GM12878 (cell line): Measurements from ENCODE around the gene SMPD3. TPM values are rescaled to one million over a fixed set of nuclear protein-coding genes. Genes with fewer than 3 reads are reported as not detected.

Source experiments
- ATAC-seq: fragments of 200-7000 bp; cut with Tn5 transposase; 3 replicates; pipeline ENCODE4 v1.9.1; 2020; ENCODE audit warnings: mild to moderate bottlenecking, moderate library complexity
- BruUV-seq: library from RNA; stranded (reverse); fragments of 400-500 nt; replicated peaks from 2 replicates; lab custom pipeline; 2021; lab: Mats Ljungman, UMichigan
- CTCF ChIA-PET: fragments of 300-600 bp; sonication (Branson Sonifier 250); formaldehyde crosslinking; extraction: SDS; loops from one replicate; lab custom pipeline; 2021; ENCODE audit warnings: inconsistent platforms; lab: Yijun Ruan, JAX
- POLR2A ChIA-PET: fragments of 350-600 bp; formaldehyde crosslinking; extraction: SDS; loops from one replicate; lab custom pipeline; 2021; ENCODE audit warnings: inconsistent platforms; lab: Charles Lee
- RAD21 ChIA-PET: fragments of 300-600 bp; sonication (Branson Sonifier 250); formaldehyde crosslinking; loops from one replicate; lab custom pipeline; 2023; ENCODE audit warnings: antibody characterized with exemption; ENCODE audit not compliant: unreplicated experiment; lab: Charles Lee
- SMC1A ChIA-PET: fragments of 300-600 bp; sonication (Branson Sonifier 250); formaldehyde crosslinking; loops from one replicate; lab custom pipeline; 2023; ENCODE audit not compliant: unreplicated experiment, uncharacterized antibody; lab: Charles Lee
- DNase-seq: peaks from one replicate; pipeline ENCODE4 v3.0.0-alpha.2; 2011; ENCODE audit warnings: low read depth, low spot score
- FAIRE-seq: peaks from 3 replicates; lab custom pipeline; 2011; peaks lifted over from hg19 to GRCh38; lab: Jason Lieb, UNC
- H2AFZ ChIP-seq: 2 replicates; pipeline ENCODE4 v1.6.0; 2011; ENCODE audit warnings: low read depth, low read length, control low read depth; ENCODE audit not compliant: control insufficient read depth
- H3K27ac ChIP-seq: 2 replicates; pipeline ENCODE4 v1.5.1; 2011; ENCODE audit warnings: control low read depth; ENCODE audit not compliant: control insufficient read depth, insufficient read depth
- H3K27me3 ChIP-seq, 2 experiments: replicated peaks in 1 of 2; 2 replicates each; pipeline versions ENCODE4 v1.6.0 to v1.6.1; 2011; ENCODE audit warnings: low read length in 1 of 2; ENCODE audit not compliant: control insufficient read depth in 2 of 2, insufficient read depth in 2 of 2
- H3K36me3 ChIP-seq, 2 experiments: 2 replicates each; pipeline ENCODE4 v1.5.1; 2011; ENCODE audit warnings: low read length in 1 of 2; ENCODE audit not compliant: control insufficient read depth in 2 of 2, insufficient read depth in 2 of 2
- H3K4me1 ChIP-seq: 2 replicates; pipeline ENCODE4 v1.6.1; 2011; ENCODE audit warnings: mild to moderate bottlenecking, low read length, moderate library complexity, mixed read lengths; ENCODE audit not compliant: control insufficient read depth, insufficient read depth
- H3K4me2 ChIP-seq: 2 replicates; pipeline ENCODE4 v1.6.0; 2011; ENCODE audit warnings: control low read depth; ENCODE audit not compliant: control insufficient read depth, insufficient read depth
- H3K4me3 ChIP-seq: fragments of 200-600 bp; sonication (generic); 2 replicates; pipeline ENCODE4 v1.5.1; 2016
- H3K79me2 ChIP-seq: 2 replicates; pipeline ENCODE4 v1.6.0; 2011; ENCODE audit warnings: low read length; ENCODE audit not compliant: control insufficient read depth, insufficient read depth
- H3K9ac ChIP-seq: 2 replicates; pipeline ENCODE4 v1.8.0; 2011; ENCODE audit warnings: low read length, control low read depth, mixed read lengths; ENCODE audit not compliant: control insufficient read depth, insufficient read depth
- H3K9me3 ChIP-seq: replicated peaks from 3 replicates; pipeline ENCODE4 v1.5.1; 2011; ENCODE audit warnings: mild to moderate bottlenecking, low read length; ENCODE audit not compliant: control insufficient read depth, insufficient read depth
- H4K20me1 ChIP-seq: 2 replicates; pipeline ENCODE4 v1.6.0; 2011; ENCODE audit not compliant: control insufficient read depth, insufficient read depth
- BACH1 ChIP-seq: fragments of 450-650 bp; IDR thresholded peaks from 2 replicates; pipeline ENCODE4 v1.6.1; 2017; ENCODE audit warnings: mild to moderate bottlenecking, borderline replicate concordance
- CBFB ChIP-seq: IDR thresholded peaks from 2 replicates; pipeline ENCODE4 v1.6.1; 2016; ENCODE audit warnings: antibody characterized with exemption, low read depth
- CHD4 ChIP-seq: fragments of 200-600 bp; sonication (generic); IDR thresholded peaks from 2 replicates; pipeline ENCODE4 v1.6.1; 2016; ENCODE audit warnings: mild to moderate bottlenecking
- CREB1 ChIP-seq: IDR thresholded peaks from 2 replicates; pipeline ENCODE4 v1.6.1; 2012; ENCODE audit warnings: low read depth, mild to moderate bottlenecking, inconsistent platforms
- E2F8 ChIP-seq: fragments of 450-650 bp; IDR thresholded peaks from 2 replicates; pipeline ENCODE4 v1.6.1; 2018; ENCODE audit warnings: mild to moderate bottlenecking, low read depth, moderate library complexity; ENCODE audit not compliant: partially characterized antibody
- GABPA ChIP-seq: IDR thresholded peaks from 2 replicates; pipeline ENCODE4 v1.6.1; 2014; ENCODE audit warnings: antibody characterized with exemption, low read depth, mild to moderate bottlenecking, inconsistent platforms
- JUNB ChIP-seq: IDR thresholded peaks from 2 replicates; pipeline ENCODE4 v1.6.1; 2016; ENCODE audit warnings: antibody characterized with exemption, mild to moderate bottlenecking
- KDM1A ChIP-seq: fragments of 200-600 bp; sonication (generic); IDR thresholded peaks from 2 replicates; pipeline ENCODE4 v1.6.1; 2016; ENCODE audit warnings: borderline replicate concordance
- KLF5 ChIP-seq: fragments of 450-650 bp; IDR thresholded peaks from 2 replicates; pipeline ENCODE4 v1.6.1; 2014; ENCODE audit warnings: mild to moderate bottlenecking; ENCODE audit not compliant: partially characterized antibody
- LARP7 ChIP-seq: fragments of 450-650 bp; IDR thresholded peaks from 2 replicates; pipeline ENCODE4 v1.6.1; 2017; ENCODE audit warnings: mild to moderate bottlenecking
- NFYB ChIP-seq: IDR thresholded peaks from 2 replicates; pipeline ENCODE4 v1.6.1; 2011; ENCODE audit warnings: low read depth, mild to moderate bottlenecking, low read length, improper control_type of control experiment, moderate library complexity; ENCODE audit not compliant: insufficient read depth
- POLR2A ChIP-seq: IDR thresholded peaks from 2 replicates; pipeline ENCODE4 v1.6.1; 2011; ENCODE audit warnings: low read depth, mild to moderate bottlenecking, low read length
- POLR2AphosphoS5 ChIP-seq: IDR thresholded peaks from 2 replicates; pipeline ENCODE4 v1.6.1; 2011; ENCODE audit warnings: mild to moderate bottlenecking, low read length, inconsistent platforms
- STAT3 ChIP-seq: IDR thresholded peaks from 2 replicates; pipeline ENCODE4 v1.6.1; 2011; ENCODE audit warnings: low read depth, low read length, improper control_type of control experiment
- ZNF207 ChIP-seq: fragments of 450-650 bp; IDR thresholded peaks from 2 replicates; pipeline ENCODE4 v1.6.1; 2014; ENCODE audit warnings: antibody characterized with exemption, mild to moderate bottlenecking, borderline replicate concordance
- WGBS: methylation state at CpG from one replicate; pipeline ENCODE4 v1.1.6; 2016; ENCODE audit warnings: low lambda C conversion rate; ENCODE audit not compliant: insufficient replicate concordance, insufficient coverage; ENCODE audit errors: missing lambda C conversion rate; 5-methylcytosine and 5-hydroxymethylcytosine counted together
- in situ Hi-C: fragments of 300-500 bp; cut with MboI; formaldehyde crosslinking; loops from 9 replicates; pipeline ENCODE4 v1.14.3; 2018; ENCODE audit warnings: mixed read lengths
- intact Hi-C: fragments of 100-400 bp; cut with micrococcal nuclease; formaldehyde crosslinking; loops from one replicate; pipeline ENCODE4 v1.14.2; 2022; ENCODE audit not compliant: unreplicated experiment
- polyA plus RNA-seq, 11 experiments: library from polyadenylated mRNA; depleted of rRNA in 4 of 11; unstranded in 6 of 11; stranded (reverse) in 5 of 11; fragments of >200 nt; fragmentation: Nextera tagmentation in 4 of 11; fragmentation: Illumina TruSeq in 1 of 11; extraction: Ambion mirVana in 4 of 11; extraction: Trizol in 1 of 11; gene quantifications; 1 replicate in 1 of 11; 2 replicates in 10 of 11; pipeline versions ENCODE4 v1.2.1 to v1.2.3, GENCODE V29; 2011 to 2016; ENCODE audit warnings: inconsistent platforms in 2 of 11, missing spikeins in 2 of 11, low read depth in 1 of 11
- total RNA-seq, 4 experiments: library from RNA; depleted of rRNA in 3 of 4; stranded (reverse); fragments of >200 nt in 3 of 4; fragmentation: Illumina TruSeq in 1 of 4; extraction: Trizol in 1 of 4; gene quantifications; 2 replicates each; pipeline versions ENCODE4 v1.2.1 to v1.2.3, GENCODE V29; 2013 to 2021
- TF ChIP-seq, protein P1 (sequence below): IDR thresholded peaks from 2 replicates; pipeline ENCODE4 v1.6.1; 2012; ENCODE audit warnings: low read length, inconsistent platforms

Gene SMPD3
- total and polyA plus RNA-seq, 10 of the 15 experiments (the other 5 are each of a cell fraction or from before 2014, with no cell fraction given) = 0.04 to 2.0 (median 1.2) TPM

DNA sequence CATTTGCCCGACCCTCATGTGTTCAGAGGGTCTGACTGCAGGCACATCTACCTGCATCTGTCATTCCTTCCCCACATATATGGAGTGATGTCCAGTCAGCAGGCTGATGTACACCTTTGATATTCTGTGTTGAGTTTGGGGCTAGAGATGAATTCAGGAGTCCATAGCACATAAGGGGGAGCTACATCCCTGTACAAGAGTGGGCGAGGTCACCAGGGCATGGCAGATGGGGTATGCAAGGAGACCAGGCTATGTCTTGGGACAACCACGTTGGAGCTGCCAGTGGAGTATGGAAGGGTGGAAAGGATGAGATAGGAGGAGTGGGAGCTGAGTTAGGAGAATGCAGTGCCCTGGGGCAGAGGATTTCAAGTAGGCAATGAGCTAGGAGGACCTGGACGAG is 15.0 kb downstream of the SMPD3 start:
- WGBS = 29% methylated on average over 4 of the region's 4 CpGs
- BruUV-seq = no TSS peak
- TF ChIP-seq KLF5 = no peak
- Histone ChIP-seq H3K79me2 (no peaks in the 10 kb centered on the region), H3K4me3 (no peak overlapping the region), H3K9me3 (peaks cover 4% of the 10 kb centered on the region; the same call in 2 of the 3 replicates), H3K4me1 (no peaks in the 10 kb centered on the region), H3K9ac (no peak overlapping the region), H4K20me1 (no peaks in the 10 kb centered on the region), H2AFZ (no peak overlapping the region), H3K27me3 (no peaks in the 10 kb centered on the region; a peak in 1 of 4 replicates), H3K36me3 (no peaks in the 10 kb centered on the region), H3K27ac (no peak overlapping the region), H3K4me2 (no peak overlapping the region)
- intact Hi-C loops = no loop called here
- no peak for ATAC-seq
- RAD21 ChIA-PET = interaction anchor here (0.6 kb wide), 1 partner anchor 16 kb away, joined by 3 read pairs; no protein-coding TSS in a partner anchor
- SMC1A ChIA-PET = interaction anchor here (0.7 kb wide), 1 partner anchor 53 kb away, joined by 4 read pairs; no protein-coding TSS in a partner anchor
- CTCF ChIA-PET = interaction anchor here (1.2 to 2.0 kb wide), 2 partner anchors 10 to 88 kb away, joined by 4 to 9 read pairs; no protein-coding TSS in a partner anchor
- no peak for DNase-seq
- in situ Hi-C loops = no loop called here
- no peak for FAIRE-seq
- POLR2A ChIA-PET = no interaction called here

DNA sequence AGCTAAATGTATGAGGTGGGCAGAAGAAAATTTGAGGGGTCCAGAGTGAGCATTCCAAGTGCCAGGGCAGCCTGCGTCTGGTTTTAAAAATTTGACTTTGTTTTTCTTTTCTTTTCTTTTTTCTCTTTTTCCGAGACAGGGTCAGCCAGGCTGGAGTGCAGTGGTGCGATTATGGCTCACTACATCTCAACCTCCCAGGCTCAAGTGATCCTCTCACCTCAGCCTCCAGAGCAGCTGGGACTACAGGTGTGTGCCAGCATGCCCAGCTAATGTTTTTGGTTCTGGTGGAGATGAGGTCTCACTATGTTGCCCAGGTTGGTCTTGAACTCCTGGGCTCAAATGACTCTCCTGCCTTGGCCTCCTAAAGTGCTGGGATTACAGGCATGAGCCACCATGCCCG is 15.6 kb downstream of the SMPD3 start:
- no TSS peak for BruUV-seq
- POLR2A ChIA-PET = no interaction called here
- H3K4me2 ChIP-seq = no peak overlapping the region
- ATAC-seq (no peak), FAIRE-seq (no peak), DNase-seq (no peak)
- no peaks in the 10 kb centered on the region for H3K79me2 ChIP-seq
- CTCF ChIA-PET = interaction anchor here (1.9 kb wide), 1 partner anchor 38 kb away, joined by 5 read pairs; no protein-coding TSS in a partner anchor
- intact Hi-C loops = no loop called here
- no peaks in the 10 kb centered on the region for H3K4me1 ChIP-seq
- no peak overlapping the region for H3K9ac ChIP-seq
- H3K9me3 ChIP-seq = peaks cover 4% of the 10 kb centered on the region; the same call in 2 of the 3 replicates
- no peak overlapping the region for H3K4me3 ChIP-seq
- 50% methylated on average over 3 of the region's 4 CpGs for WGBS
- no peak overlapping the region for H2AFZ ChIP-seq
- H3K27ac ChIP-seq = no peak overlapping the region
- in situ Hi-C loops = no loop called here
- no peaks in the 10 kb centered on the region for H4K20me1 ChIP-seq
- SMC1A ChIA-PET = interaction anchor here (0.7 kb wide), 1 partner anchor 838 kb away, joined by 3 read pairs; no protein-coding TSS in a partner anchor
- RAD21 ChIA-PET = interaction anchor here (0.6 kb wide), 1 partner anchor 16 kb away, joined by 3 read pairs; no protein-coding TSS in a partner anchor
- no peaks in the 10 kb centered on the region for H3K36me3 ChIP-seq
- no peaks in the 10 kb centered on the region; a peak in 1 of 4 replicates for H3K27me3 ChIP-seq
- TF ChIP-seq POLR2AphosphoS5 (no peak), KDM1A (no peak), JUNB (no peak), E2F8 (no peak), CHD4 (no peak), STAT3 (no peak), CREB1 (no peak), NFYB (no peak), CBFB (no peak), GABPA (no peak), BACH1 (no peak), LARP7 (no peak), POLR2A (no peak), ZNF207 (no peak)
- TF ChIP-seq, protein P1, sequence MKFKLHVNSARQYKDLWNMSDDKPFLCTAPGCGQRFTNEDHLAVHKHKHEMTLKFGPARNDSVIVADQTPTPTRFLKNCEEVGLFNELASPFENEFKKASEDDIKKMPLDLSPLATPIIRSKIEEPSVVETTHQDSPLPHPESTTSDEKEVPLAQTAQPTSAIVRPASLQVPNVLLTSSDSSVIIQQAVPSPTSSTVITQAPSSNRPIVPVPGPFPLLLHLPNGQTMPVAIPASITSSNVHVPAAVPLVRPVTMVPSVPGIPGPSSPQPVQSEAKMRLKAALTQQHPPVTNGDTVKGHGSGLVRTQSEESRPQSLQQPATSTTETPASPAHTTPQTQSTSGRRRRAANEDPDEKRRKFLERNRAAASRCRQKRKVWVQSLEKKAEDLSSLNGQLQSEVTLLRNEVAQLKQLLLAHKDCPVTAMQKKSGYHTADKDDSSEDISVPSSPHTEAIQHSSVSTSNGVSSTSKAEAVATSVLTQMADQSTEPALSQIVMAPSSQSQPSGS = no peak
